OCI-LY7 (cell line): ENCODE data around the gene FASTK. TPM values are rescaled to one million over a fixed set of nuclear protein-coding genes. Genes with fewer than 3 reads are reported as not detected.
"Not testable (repeated sequence)": the region's sequence is repeated elsewhere in the genome, so short reads cannot be mapped to it uniquely, and the experiment has no call there.

Source experiments
- BruUV-seq: library from RNA; stranded (reverse); fragments of 400-500 nt; replicated peaks from 2 replicates; lab custom pipeline; 2021; lab: Mats Ljungman, UMichigan
- CTCF ChIA-PET: fragments of 300-600 bp; sonication (Branson Sonifier 250); formaldehyde crosslinking; loops from one replicate; lab custom pipeline; 2022; ENCODE audit warnings: antibody characterized with exemption; ENCODE audit not compliant: unreplicated experiment; lab: Charles Lee
- POLR2A ChIA-PET: fragments of 300-600 bp; sonication (Branson Sonifier 250); formaldehyde crosslinking; loops from one replicate; lab custom pipeline; 2022; ENCODE audit warnings: antibody characterized with exemption; lab: Charles Lee
- DNase-seq: peaks from one replicate; pipeline ENCODE4 v3.0.0-alpha.2; 2015; ENCODE audit warnings: low spot score
- H2AFZ ChIP-seq: fragments of 200-600 bp; sonication (generic), shearing (Covaris generic); 2 replicates; pipeline ENCODE4 v1.6.1; 2014; ENCODE audit warnings: mild to moderate bottlenecking, antibody characterized with exemption, low read length, moderate library complexity
- H3K27ac ChIP-seq: fragments of 200-600 bp; sonication (generic); 2 replicates; pipeline ENCODE4 v1.5.1; 2014; ENCODE audit warnings: mixed run types, low read depth, mild to moderate bottlenecking, moderate library complexity, low read length, inconsistent platforms; ENCODE audit not compliant: poor library complexity, severe bottlenecking
- H3K36me3 ChIP-seq: fragments of 200-600 bp; sonication (generic); 2 replicates; pipeline ENCODE4 v1.6.1; 2014; ENCODE audit warnings: mild to moderate bottlenecking, antibody characterized with exemption, low read length, moderate library complexity, mixed read lengths; ENCODE audit not compliant: insufficient read depth
- H3K4me1 ChIP-seq: fragments of 200-600 bp; sonication (generic); 2 replicates; pipeline ENCODE4 v1.5.1; 2014; ENCODE audit warnings: mild to moderate bottlenecking, low read length; ENCODE audit not compliant: insufficient read depth, poor library complexity, severe bottlenecking
- H3K4me2 ChIP-seq: fragments of 200-600 bp; sonication (generic); 2 replicates; pipeline ENCODE4 v1.6.1; 2014; ENCODE audit warnings: mild to moderate bottlenecking, low read length
- H3K4me3 ChIP-seq: fragments of 200-600 bp; sonication (generic); 2 replicates; pipeline ENCODE4 v1.5.1; 2014; ENCODE audit warnings: mild to moderate bottlenecking, low read depth, low read length; ENCODE audit not compliant: poor library complexity, severe bottlenecking
- H3K79me2 ChIP-seq: fragments of 200-600 bp; sonication (generic); 2 replicates; pipeline ENCODE4 v1.6.1; 2016; ENCODE audit warnings: low read depth, mild to moderate bottlenecking, low read length, moderate library complexity, mixed read lengths; ENCODE audit not compliant: insufficient read depth
- H3K9me2 ChIP-seq: fragments of 200-600 bp; sonication (generic); 2 replicates; pipeline ENCODE4 v1.6.1; 2016; ENCODE audit warnings: mild to moderate bottlenecking, low read length, mixed read lengths; ENCODE audit not compliant: insufficient read depth
- H3K9me3 ChIP-seq: fragments of 200-600 bp; sonication (generic); 2 replicates; pipeline ENCODE4 v1.6.1; 2014; ENCODE audit warnings: mild to moderate bottlenecking, mixed run types, low read length, mixed read lengths
- H4K20me1 ChIP-seq: fragments of 200-600 bp; sonication (generic); 2 replicates; pipeline ENCODE4 v1.6.1; 2014; ENCODE audit warnings: mild to moderate bottlenecking, antibody characterized with exemption, low read length, moderate library complexity, mixed read lengths; ENCODE audit not compliant: insufficient read depth
- CTCF ChIP-seq: fragments of 200-600 bp; sonication (generic); conservative IDR thresholded peaks from 2 replicates; pipeline ENCODE4 v1.5.1; 2014; ENCODE audit warnings: mild to moderate bottlenecking, antibody characterized with exemption, low read length, moderate library complexity, mixed read lengths
- EZH2phosphoT487 ChIP-seq: fragments of 200-600 bp; sonication (generic); IDR thresholded peaks from 2 replicates; pipeline ENCODE4 v1.6.1; 2018; ENCODE audit warnings: low read depth, borderline replicate concordance, mild to moderate bottlenecking, mixed run types, antibody characterized with exemption, low read length, moderate library complexity, mixed read lengths
- intact Hi-C: fragments of 100-400 bp; cut with micrococcal nuclease; formaldehyde crosslinking; loops from one replicate; pipeline ENCODE4 v1.10.0; 2022; ENCODE audit not compliant: unreplicated experiment
- total RNA-seq, 2 experiments: library from RNA; depleted of rRNA in 1 of 2; stranded (reverse); fragments of >200 nt in 1 of 2; shearing (Covaris generic) in 1 of 2; gene quantifications; 2 replicates each; pipeline ENCODE4 v1.2.3, GENCODE V29; 2014 to 2022

Gene FASTK
- total RNA-seq, 2 experiments from 2014 or later = 90.5 to 118 TPM

- DNase-seq = no peak
- H3K4me1 ChIP-seq = no peaks in the 10 kb centered on the region
- no peaks in the 10 kb centered on the region for H3K9me3 ChIP-seq
- CTCF ChIA-PET = no interaction called here
- H3K27ac ChIP-seq = no peak overlapping the region
- BruUV-seq = no TSS peak
- no peaks in the 10 kb centered on the region for H3K36me3 ChIP-seq
- H2AFZ ChIP-seq = no peak overlapping the region
- intact Hi-C loops = no loop called here
- no peaks in the 10 kb centered on the region for H4K20me1 ChIP-seq
- H3K79me2 ChIP-seq = no peaks in the 10 kb centered on the region
- H3K9me2 ChIP-seq = no peaks in the 10 kb centered on the region
- no peak overlapping the region for H3K4me2 ChIP-seq
- POLR2A ChIA-PET = no interaction called here
- TF ChIP-seq CTCF (no peak), EZH2phosphoT487 (no peak)
- no peak overlapping the region for H3K4me3 ChIP-seq
These were observed 34.6 kb downstream of the FASTK start for GRCh38 chr7:151045967-151046366.

DNA sequence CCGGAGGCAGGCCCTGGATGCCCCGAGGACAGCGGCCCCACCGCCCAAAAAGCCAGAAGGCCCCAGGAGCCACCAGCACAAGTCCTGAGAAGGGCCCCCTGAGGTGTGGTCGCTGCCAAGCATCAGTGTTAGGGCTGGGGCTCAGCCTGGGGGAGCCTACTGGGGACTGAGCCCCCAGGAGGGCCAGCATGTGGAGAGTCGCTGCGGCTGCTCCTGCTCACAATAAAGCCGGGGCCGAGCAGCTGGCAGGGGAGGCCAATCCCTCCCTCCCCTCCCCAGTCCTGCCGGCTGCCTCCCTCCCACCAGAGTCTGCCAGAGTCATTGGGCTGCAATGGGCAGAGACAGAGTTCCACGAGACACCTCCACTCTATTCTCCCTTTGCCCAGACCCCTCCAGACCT is 35.3 kb downstream of the FASTK start:
- Histone ChIP-seq H3K36me3 (no peaks in the 10 kb centered on the region), H3K27ac (no peak overlapping the region), H3K9me3 (no peaks in the 10 kb centered on the region), H3K4me2 (no peak overlapping the region), H3K79me2 (no peaks in the 10 kb centered on the region), H3K4me3 (no peak overlapping the region), H3K4me1 (no peaks in the 10 kb centered on the region), H3K9me2 (no peaks in the 10 kb centered on the region), H2AFZ (no peak overlapping the region), H4K20me1 (no peaks in the 10 kb centered on the region)
- intact Hi-C loops = no loop called here
- ChIA-PET POLR2A (no interaction called here), CTCF (no interaction called here)
- DNase-seq = no peak
- BruUV-seq = no TSS peak
- no peak for TF ChIP-seq CTCF
- TF ChIP-seq EZH2phosphoT487 = no peak

- H2AFZ ChIP-seq = no peak overlapping the region
- DNase-seq = no peak
- POLR2A ChIA-PET = no interaction called here
- H3K36me3 ChIP-seq = no peaks in the 10 kb centered on the region
- no peak overlapping the region for H3K4me2 ChIP-seq
- BruUV-seq = no TSS peak
- no peaks in the 10 kb centered on the region for H3K9me3 ChIP-seq
- H3K4me1 ChIP-seq = no peaks in the 10 kb centered on the region
- no peaks in the 10 kb centered on the region for H3K9me2 ChIP-seq
- no peak overlapping the region for H3K27ac ChIP-seq
- intact Hi-C loops = no loop called here
- CTCF ChIA-PET = no interaction called here
- H3K79me2 ChIP-seq = no peaks in the 10 kb centered on the region
- H3K4me3 ChIP-seq = no peak overlapping the region
- no peak for TF ChIP-seq CTCF
- no peak for TF ChIP-seq EZH2phosphoT487
- H4K20me1 ChIP-seq = no peaks in the 10 kb centered on the region
These were observed 36.6 kb downstream of the FASTK start for GRCh38 chr7:151043959-151044358.

DNA sequence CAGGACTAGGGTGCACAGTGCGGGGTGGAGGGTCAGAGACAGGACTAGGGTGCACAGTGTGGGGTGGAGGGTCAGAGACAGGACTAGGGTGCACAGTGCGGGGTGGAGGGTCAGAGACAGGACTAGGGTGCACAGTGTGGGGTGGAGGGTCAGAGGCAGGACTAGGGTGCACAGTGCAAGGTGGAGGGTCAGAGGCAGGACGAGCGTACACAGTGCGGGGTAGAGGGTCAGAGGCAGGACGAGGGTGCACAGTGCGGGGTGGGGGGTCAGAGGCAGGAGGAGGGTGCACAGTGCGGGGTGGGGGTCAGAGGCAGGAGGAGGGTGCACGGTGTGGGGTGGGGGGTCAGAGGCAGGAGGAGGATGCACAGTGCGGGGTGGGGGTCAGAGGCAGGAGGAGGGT is 37.2 kb downstream of the FASTK start:
- H4K20me1 ChIP-seq, H3K9me2 ChIP-seq, H3K4me2 ChIP-seq, H2AFZ ChIP-seq, intact Hi-C loops, H3K36me3 ChIP-seq, POLR2A ChIA-PET, H3K4me3 ChIP-seq, CTCF ChIA-PET, H3K27ac ChIP-seq, H3K79me2 ChIP-seq, H3K9me3 ChIP-seq, BruUV-seq, H3K4me1 ChIP-seq, DNase-seq: not testable (repeated sequence)
